Central memory CD8-positive, alpha-beta T cell (primary cell): ENCODE results near the gene ARMC5.
"Not testable (repeated sequence)": the region's sequence is repeated elsewhere in the genome, so short reads cannot be mapped to it uniquely, and the experiment has no call there.

Experiments
- ATAC-seq: fragments of 150-1000 bp; cut with Tn5 transposase; replicated peaks from 2 replicates; pipeline ENCODE4 v1.10.0; 2022; ENCODE audit warnings: mild to moderate bottlenecking, moderate FRiP score, moderate number of reproducible peaks; ENCODE audit not compliant: poor library complexity, severe bottlenecking; ENCODE audit errors: extremely low read depth
- DNase-seq, 2 donors: peaks; one replicate each; pipeline ENCODE4 v3.0.0; 2021; ENCODE audit warnings: low spot score in 2 of 2
- H3K27ac Mint-ChIP-seq: one replicate; pipeline ENCODE4 v1.8.0; 2022; ENCODE audit warnings: low read depth, mild to moderate bottlenecking, moderate library complexity, mixed read lengths
- H3K27me3 Mint-ChIP-seq: one replicate; pipeline ENCODE4 v1.8.0; 2022; ENCODE audit warnings: mixed read lengths
- H3K36me3 Mint-ChIP-seq: one replicate; pipeline ENCODE4 v1.8.0; 2022; ENCODE audit warnings: mild to moderate bottlenecking, moderate library complexity, mixed read lengths; ENCODE audit not compliant: insufficient read depth
- H3K4me1 Mint-ChIP-seq: one replicate; pipeline ENCODE4 v1.8.0; 2022; ENCODE audit warnings: mixed read lengths
- H3K4me3 Mint-ChIP-seq: one replicate; pipeline ENCODE4 v1.8.0; 2022; ENCODE audit warnings: mild to moderate bottlenecking, moderate library complexity, mixed read lengths
- H3K9me3 Mint-ChIP-seq: one replicate; pipeline ENCODE4 v1.8.0; 2022; ENCODE audit warnings: mixed read lengths

Gene ARMC5

DNA sequence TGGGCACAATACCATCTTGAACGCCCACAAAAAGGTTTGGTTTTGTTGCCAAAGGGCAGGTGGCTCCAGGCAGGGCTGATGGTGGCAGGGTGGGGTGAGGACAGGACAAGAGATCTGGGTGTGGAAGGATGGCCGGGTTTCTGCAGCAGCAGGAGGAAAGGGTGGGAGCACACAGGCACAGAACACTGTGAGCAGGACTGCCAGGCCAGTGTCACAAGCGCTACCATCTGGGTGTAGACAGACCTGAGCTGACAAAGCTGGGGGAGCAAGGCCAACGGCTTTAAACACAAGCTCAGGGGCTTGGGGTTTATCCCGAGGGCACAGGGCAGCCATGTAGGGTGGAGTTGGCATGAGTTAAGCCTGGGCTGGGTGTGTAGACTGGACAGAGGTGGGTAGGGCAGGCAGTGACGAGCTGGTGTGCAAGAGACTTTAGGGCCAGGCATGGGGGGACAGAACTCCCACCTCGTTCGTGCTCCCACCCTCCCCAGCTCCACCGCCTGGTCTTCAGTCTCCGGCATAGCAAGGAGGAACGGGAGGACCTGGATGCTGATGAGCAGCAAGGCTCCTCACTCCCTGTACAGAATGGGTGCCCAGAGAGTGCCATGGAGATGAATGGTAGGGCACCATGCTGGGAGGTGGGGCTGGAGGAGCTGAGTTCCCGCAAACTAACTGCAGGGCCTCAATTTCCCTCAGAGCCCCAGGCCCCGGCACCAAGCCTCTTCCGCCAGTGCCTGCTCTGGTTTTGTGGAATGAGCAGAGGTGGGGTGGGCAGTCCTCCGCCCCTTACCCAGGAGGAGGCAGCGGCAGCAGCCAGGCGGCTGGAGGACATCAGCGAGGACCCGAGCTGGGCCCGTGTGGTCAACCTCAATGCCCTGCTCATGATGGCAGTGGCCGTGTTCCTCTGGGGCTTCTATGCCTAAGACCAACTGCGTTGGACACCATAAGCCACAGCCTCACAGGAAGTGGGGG, 30.6 kb downstream of the ARMC5 start:
- ATAC-seq (no peak), DNase-seq (no peak)
- H3K27me3 Mint-ChIP-seq, result no peaks in the 10 kb centered on the region
- peaks cover 11% of the 10 kb centered on the region for H3K4me1 Mint-ChIP-seq
- H3K27ac Mint-ChIP-seq, result no peak overlapping the region
- peak overlapping the region; percentile 45 for H3K4me3 Mint-ChIP-seq
- peaks cover 7% of the 10 kb centered on the region for H3K36me3 Mint-ChIP-seq
- H3K9me3 Mint-ChIP-seq, result no peaks in the 10 kb centered on the region

GRCh38 chr16:31491778-31492418, 32.6 kb downstream of the ARMC5 start:
- H3K9me3 Mint-ChIP-seq, result no peaks in the 10 kb centered on the region
- H3K27me3 Mint-ChIP-seq, result no peaks in the 10 kb centered on the region
- peaks cover 5% of the 10 kb centered on the region for H3K4me1 Mint-ChIP-seq
- DNase-seq (no peak), ATAC-seq (no peak)
- no peak overlapping the region for H3K4me3 Mint-ChIP-seq
- H3K27ac Mint-ChIP-seq, result no peak overlapping the region
- H3K36me3 Mint-ChIP-seq, result peaks cover 7% of the 10 kb centered on the region

GRCh38 chr16:31493506-31494125, 34.3 kb downstream of the ARMC5 start:
- Mint-ChIP-seq H3K4me1 (peaks cover 9% of the 10 kb centered on the region), H3K9me3 (no peaks in the 10 kb centered on the region), H3K27me3 (no peaks in the 10 kb centered on the region), H3K4me3 (no peak overlapping the region), H3K27ac (no peak overlapping the region), H3K36me3 (peaks cover 7% of the 10 kb centered on the region)
- ATAC-seq, result no peak
- no peak for DNase-seq

DNA sequence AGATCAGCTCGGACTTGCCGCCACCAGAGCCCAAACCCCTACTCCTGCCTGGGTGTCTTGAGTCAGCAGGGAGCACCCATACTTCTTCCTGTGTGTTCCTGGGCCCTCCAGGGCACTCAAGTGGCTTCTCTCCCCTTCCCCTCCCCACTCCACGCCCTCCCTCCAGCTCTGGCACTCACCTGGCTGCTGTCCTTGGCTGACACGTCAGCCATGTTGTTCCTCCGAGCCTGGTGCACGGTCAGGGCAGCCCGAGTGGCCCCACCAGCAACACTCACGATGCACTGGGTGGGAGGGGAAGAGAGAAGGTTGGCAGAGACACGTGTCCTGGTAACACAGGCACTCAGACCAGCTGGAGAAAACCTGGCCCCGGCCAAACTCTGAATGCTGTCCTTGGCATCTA, 37.4 kb downstream of the ARMC5 start:
- no peak for DNase-seq
- H3K4me1 Mint-ChIP-seq, result peaks cover 9% of the 10 kb centered on the region
- no peak for ATAC-seq
- H3K27me3 Mint-ChIP-seq, result no peaks in the 10 kb centered on the region
- peaks cover 13% of the 10 kb centered on the region for H3K36me3 Mint-ChIP-seq
- no peak overlapping the region for H3K4me3 Mint-ChIP-seq
- H3K9me3 Mint-ChIP-seq, result no peaks in the 10 kb centered on the region
- H3K27ac Mint-ChIP-seq, result no peak overlapping the region

- Mint-ChIP-seq H3K4me3 (no peak overlapping the region), H3K36me3 (peaks cover 10% of the 10 kb centered on the region), H3K27ac (no peak overlapping the region), H3K4me1 (peaks cover 15% of the 10 kb centered on the region), H3K27me3 (no peaks in the 10 kb centered on the region), H3K9me3 (no peaks in the 10 kb centered on the region)
- no peak for DNase-seq
- ATAC-seq, result no peak
Measured at GRCh38 chr16:31498493-31498892, 39.2 kb downstream of the ARMC5 start.

DNA sequence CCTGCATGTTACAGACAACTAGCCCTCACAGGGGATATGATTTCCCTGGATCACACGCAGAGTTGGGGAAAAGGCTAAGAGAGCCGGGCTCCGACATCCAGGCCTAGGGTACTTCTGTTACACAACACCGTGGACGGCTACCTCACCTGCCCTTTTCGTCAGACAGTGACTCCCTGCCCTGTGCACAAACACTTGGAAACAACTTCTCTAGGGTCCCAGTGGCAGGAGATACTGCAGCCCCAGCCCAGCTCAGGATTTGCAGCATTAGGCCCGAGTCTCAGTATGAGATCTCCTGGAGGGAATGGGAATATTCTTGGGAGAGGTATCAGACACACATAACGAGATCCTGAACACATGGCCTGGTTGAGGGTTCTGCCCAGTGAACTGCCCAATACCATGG, 40.6 kb downstream of the ARMC5 start:
- H3K9me3 Mint-ChIP-seq, result no peaks in the 10 kb centered on the region
- DNase-seq (no peak), ATAC-seq (no peak)
- no peak overlapping the region for H3K4me3 Mint-ChIP-seq
- peaks cover 15% of the 10 kb centered on the region for H3K4me1 Mint-ChIP-seq
- no peak overlapping the region for H3K27ac Mint-ChIP-seq
- H3K27me3 Mint-ChIP-seq, result no peaks in the 10 kb centered on the region
- peaks cover 8% of the 10 kb centered on the region for H3K36me3 Mint-ChIP-seq

DNA sequence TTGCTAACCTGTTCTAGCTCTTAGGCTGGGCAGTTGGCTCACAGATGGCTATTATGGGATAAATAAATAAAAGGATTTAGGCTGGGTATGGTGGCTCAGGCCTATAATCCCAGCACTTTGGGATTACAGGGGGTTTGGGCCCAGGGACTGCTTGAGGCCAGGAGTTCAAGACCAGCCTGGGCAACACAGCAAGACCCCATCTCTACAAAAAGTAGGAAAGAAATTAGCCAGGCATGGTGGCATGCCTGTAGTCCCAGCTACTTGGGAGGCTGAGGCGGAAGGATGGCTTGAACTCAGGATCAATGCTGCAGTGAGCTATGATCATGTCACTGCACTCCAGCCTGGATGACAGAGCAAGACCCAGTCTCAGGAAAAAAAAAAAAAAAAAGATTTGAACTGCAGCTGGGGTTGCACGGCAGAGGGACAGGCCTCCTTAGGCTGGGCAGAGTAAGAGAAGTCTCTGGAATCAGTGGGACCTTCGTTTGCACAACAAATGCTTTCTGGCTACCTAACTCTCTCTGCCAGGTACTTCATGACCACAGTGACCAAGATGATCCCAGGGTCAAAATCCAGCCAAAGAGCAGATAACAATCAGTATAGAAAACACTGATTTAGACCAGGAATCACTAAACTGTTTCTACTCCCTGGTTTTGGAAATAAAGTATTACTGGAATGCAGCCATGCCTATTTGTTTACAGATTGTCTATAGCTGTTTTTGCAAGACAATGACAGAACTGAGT, 42.1 kb downstream of the ARMC5 start:
- DNase-seq (no peak), ATAC-seq (no peak)
- H3K4me1 Mint-ChIP-seq, result peaks cover 24% of the 10 kb centered on the region
- H3K27me3 Mint-ChIP-seq, result no peaks in the 10 kb centered on the region
- peaks cover 8% of the 10 kb centered on the region for H3K36me3 Mint-ChIP-seq
- no peak overlapping the region for H3K27ac Mint-ChIP-seq
- H3K4me3 Mint-ChIP-seq, result no peak overlapping the region
- H3K9me3 Mint-ChIP-seq, result no peaks in the 10 kb centered on the region

DNA sequence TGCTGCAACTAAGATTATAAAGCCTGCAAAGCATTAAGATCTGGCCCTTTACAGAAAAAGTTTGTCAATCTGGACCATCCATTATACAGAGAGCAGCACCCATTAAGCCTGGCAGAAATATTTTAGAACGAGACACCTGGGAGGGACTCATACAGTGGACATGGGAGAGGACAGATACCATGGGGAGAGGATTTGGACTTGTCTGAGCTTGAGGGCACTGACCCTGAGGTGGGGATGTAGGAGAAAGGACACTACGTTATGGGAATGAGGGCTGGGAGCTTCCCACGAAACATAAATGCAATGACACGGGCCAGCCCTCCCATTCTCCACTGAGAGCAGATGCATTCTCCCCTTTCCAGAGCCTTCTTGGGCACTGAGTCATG, 42.7 kb downstream of the ARMC5 start:
- Mint-ChIP-seq H3K9me3 (no peaks in the 10 kb centered on the region), H3K4me1 (peaks cover 26% of the 10 kb centered on the region), H3K36me3 (peaks cover 8% of the 10 kb centered on the region), H3K27ac (no peak overlapping the region), H3K4me3 (no peak overlapping the region), H3K27me3 (no peaks in the 10 kb centered on the region)
- DNase-seq (no peak), ATAC-seq (no peak)

DNA sequence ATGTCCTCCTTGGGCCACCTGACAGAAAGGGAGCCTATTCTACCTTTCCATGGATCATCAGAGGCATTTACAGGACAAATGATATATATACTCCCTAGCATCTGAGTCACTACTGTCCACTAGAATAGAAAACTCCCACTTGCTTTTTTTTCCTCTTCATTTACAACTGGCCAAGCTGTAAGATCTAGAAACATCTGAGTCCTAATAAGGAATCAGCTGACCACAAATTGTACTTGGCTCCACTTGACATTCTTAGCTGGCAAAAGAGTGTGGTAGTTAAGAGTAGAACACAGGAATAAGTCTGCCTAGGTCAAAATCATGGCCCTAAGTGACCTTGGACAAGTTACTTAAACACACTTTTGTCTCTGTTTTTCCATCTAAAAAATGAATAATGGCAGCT, 43.7 kb downstream of the ARMC5 start:
- no peak for DNase-seq
- Mint-ChIP-seq H3K4me3 (no peak overlapping the region), H3K27me3 (no peaks in the 10 kb centered on the region), H3K9me3 (no peaks in the 10 kb centered on the region), H3K4me1 (peaks cover 25% of the 10 kb centered on the region), H3K36me3 (peaks cover 10% of the 10 kb centered on the region), H3K27ac (no peak overlapping the region)
- ATAC-seq, result no peak

DNA sequence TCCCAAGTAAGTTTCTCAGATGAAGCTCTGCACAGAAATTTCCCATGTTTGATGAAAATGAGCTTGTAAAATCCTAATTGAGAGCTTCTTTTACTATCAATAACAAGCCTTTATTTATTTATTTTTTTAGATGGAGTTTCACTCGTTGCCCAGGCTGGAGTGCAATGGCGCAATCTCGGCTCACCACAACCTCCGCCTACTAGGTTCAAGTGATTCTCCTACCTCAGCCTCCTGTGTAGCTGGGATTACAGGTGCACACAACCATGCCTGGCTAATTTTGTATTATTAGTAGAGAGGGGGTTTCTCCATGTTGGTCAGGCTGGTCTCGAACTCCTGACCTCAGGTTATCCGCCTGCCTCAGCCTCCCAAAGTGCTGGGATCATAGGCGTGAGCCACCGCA, 44.3 kb downstream of the ARMC5 start:
- H3K36me3 Mint-ChIP-seq, result peaks cover 12% of the 10 kb centered on the region
- peaks cover 26% of the 10 kb centered on the region for H3K4me1 Mint-ChIP-seq
- H3K4me3 Mint-ChIP-seq, H3K9me3 Mint-ChIP-seq, H3K27me3 Mint-ChIP-seq, ATAC-seq, DNase-seq, H3K27ac Mint-ChIP-seq: not testable (repeated sequence)

DNA sequence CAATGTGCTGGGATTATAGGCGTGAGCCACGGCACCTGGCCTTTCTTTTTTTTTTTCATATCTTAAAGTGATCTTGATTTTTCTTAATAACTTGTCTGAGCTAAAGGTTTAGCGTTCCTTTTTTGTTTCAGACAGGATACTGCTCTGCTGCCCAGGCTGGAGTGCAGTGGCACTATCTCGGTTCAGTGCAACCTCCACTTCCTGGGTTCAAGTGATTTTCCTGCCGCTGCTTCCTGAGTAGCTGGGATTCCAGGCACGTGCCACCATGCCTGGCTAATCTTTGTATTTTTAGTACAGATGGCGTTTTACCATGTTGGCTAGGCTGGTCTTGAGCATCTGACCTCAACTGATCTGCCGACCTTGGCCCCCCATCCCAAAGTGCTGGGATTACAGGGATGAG, 44.9 kb downstream of the ARMC5 start:
- Mint-ChIP-seq H3K27ac (no peak overlapping the region), H3K27me3 (no peaks in the 10 kb centered on the region), H3K4me1 (peaks cover 32% of the 10 kb centered on the region), H3K4me3 (no peak overlapping the region), H3K9me3 (no peaks in the 10 kb centered on the region), H3K36me3 (peaks cover 12% of the 10 kb centered on the region)
- ATAC-seq (no peak), DNase-seq (no peak)

DNA sequence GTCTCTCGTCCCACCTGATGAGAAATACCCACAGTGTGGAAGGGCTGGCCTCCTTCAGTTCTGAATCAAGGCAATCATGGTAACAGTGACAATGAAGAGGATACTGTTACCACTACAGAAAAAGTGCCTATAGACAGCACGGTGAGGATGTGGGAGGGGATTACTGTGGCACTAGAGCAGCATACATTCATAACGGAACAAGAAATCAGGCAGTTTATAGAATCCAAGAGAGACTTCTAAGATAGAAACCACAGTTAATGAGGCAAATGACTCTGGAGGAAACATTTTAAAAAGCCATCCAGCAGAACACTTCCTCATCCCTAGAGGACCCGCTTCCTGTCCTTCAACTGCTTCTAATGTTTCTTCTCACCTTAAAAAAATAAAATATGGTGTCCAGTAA, 46.2 kb downstream of the ARMC5 start:
- no peaks in the 10 kb centered on the region for H3K9me3 Mint-ChIP-seq
- no peak overlapping the region for H3K4me3 Mint-ChIP-seq
- no peak for ATAC-seq

More for the DNA sequence above, 46.2 kb downstream of the ARMC5 start:
- Mint-ChIP-seq H3K27ac (peak overlapping the region; percentile 63), H3K27me3 (no peaks in the 10 kb centered on the region), H3K36me3 (peaks cover 11% of the 10 kb centered on the region), H3K4me1 (peaks cover 45% of the 10 kb centered on the region)
- DNase-seq, result no peak
